ENCODE measurements around the gene OSBPL1A.

GRCh38 chr18:24276994-24277393, 120.6 kb downstream of the OSBPL1A start:
- TF ChIP-seq CTCF (IDR thresholded peaks at IDR 0.05) (no peak), POLR2A (IDR thresholded peaks at IDR 0.05) (no peak)

Data from suprapubic skin (tissue), 3 donors.